OCI-LY3 (cell line): ENCODE data around the gene LINC00632.

ENCODE experiments used
- EZH2phosphoT487 ChIP-seq: fragments of 200-600 bp; shearing (Covaris generic); IDR thresholded peaks from 2 replicates; pipeline ENCODE4 v1.6.1; 2018; ENCODE audit warnings: antibody characterized with exemption, mixed run types, low read depth
- TF ChIP-seq, protein P1 (sequence below): fragments of 200-600, 300-600 bp; sonication (generic); IDR thresholded peaks from 2 replicates; pipeline ENCODE4 v1.5.1; 2014; ENCODE audit warnings: antibody characterized with exemption, low read length, low read depth

- TF ChIP-seq, protein P1, sequence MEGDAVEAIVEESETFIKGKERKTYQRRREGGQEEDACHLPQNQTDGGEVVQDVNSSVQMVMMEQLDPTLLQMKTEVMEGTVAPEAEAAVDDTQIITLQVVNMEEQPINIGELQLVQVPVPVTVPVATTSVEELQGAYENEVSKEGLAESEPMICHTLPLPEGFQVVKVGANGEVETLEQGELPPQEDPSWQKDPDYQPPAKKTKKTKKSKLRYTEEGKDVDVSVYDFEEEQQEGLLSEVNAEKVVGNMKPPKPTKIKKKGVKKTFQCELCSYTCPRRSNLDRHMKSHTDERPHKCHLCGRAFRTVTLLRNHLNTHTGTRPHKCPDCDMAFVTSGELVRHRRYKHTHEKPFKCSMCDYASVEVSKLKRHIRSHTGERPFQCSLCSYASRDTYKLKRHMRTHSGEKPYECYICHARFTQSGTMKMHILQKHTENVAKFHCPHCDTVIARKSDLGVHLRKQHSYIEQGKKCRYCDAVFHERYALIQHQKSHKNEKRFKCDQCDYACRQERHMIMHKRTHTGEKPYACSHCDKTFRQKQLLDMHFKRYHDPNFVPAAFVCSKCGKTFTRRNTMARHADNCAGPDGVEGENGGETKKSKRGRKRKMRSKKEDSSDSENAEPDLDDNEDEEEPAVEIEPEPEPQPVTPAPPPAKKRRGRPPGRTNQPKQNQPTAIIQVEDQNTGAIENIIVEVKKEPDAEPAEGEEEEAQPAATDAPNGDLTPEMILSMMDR: no peak
- TF ChIP-seq EZH2phosphoT487: no peak
These were observed 3.6 kb downstream of the LINC00632 start for GRCh38 chrX:140713174-140713539.
